BLaER1 (cell line): Measurements from ENCODE around the gene SH3BP5.
A peak's percentile ranks its signal among the peaks of the same experiment; 100 is the strongest.

ENCODE experiments used
- H3K27ac ChIP-seq: shearing (Covaris generic); formaldehyde crosslinking; 2 replicates; pipeline ENCODE4 v1.8.1; 2022
- H3K27me3 ChIP-seq: shearing (Covaris generic); formaldehyde crosslinking; 2 replicates; pipeline ENCODE4 v1.8.1; 2022
- H3K36me3 ChIP-seq: shearing (Covaris generic); formaldehyde crosslinking; 2 replicates; pipeline ENCODE4 v1.8.1; 2022
- H3K4me1 ChIP-seq: shearing (Covaris generic); formaldehyde crosslinking; 2 replicates; pipeline ENCODE4 v1.8.1; 2022
- H3K4me2 ChIP-seq: shearing (Covaris generic); formaldehyde crosslinking; 2 replicates; pipeline ENCODE4 v1.8.1; 2022
- H3K4me3 ChIP-seq: shearing (Covaris generic); formaldehyde crosslinking; 2 replicates; pipeline ENCODE4 v1.8.1; 2022
- H3K9ac ChIP-seq: shearing (Covaris generic); formaldehyde crosslinking; 2 replicates; pipeline ENCODE4 v1.8.1; 2022
- H3K9me3 ChIP-seq: shearing (Covaris generic); formaldehyde crosslinking; 2 replicates; pipeline ENCODE4 v1.8.1; 2022
- H4K20me1 ChIP-seq: shearing (Covaris generic); formaldehyde crosslinking; 2 replicates; pipeline ENCODE4 v1.8.1; 2022
- Cebpa-rat ChIP-seq: shearing (Covaris generic); IDR thresholded peaks from 2 replicates; pipeline ENCODE4 v1.8.1; 2022

The SH3BP5 gene

DNA sequence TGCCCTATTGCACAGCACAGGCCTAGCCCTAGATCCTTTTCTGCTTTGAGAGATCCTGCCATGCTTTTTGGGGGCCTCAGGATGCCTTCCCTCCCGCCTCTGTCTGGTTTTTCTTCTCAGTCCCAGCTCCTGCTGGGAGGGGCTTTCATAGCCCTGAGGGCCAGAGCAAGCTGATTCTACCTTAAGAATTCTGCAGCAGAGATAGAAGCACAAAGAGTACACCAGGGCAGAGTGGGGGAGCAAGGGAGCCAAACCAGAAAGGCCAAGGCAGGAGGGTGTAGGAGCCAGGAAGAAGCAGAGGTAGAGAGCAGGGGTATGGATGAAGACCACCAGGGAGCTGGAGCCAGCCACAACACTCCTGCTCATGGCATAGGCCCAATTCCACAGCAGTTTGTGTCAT lies 18.1 kb downstream of the SH3BP5 start:
- Histone ChIP-seq H3K36me3 (no peaks in the 10 kb centered on the region), H3K4me1 (peaks cover 46% of the 10 kb centered on the region), H3K4me2 (peak overlapping the region; percentile 79), H3K27ac (peak overlapping the region; percentile 53), H3K9me3 (no peaks in the 10 kb centered on the region), H3K9ac (no peak overlapping the region), H3K4me3 (no peak overlapping the region), H3K27me3 (no peaks in the 10 kb centered on the region), H4K20me1 (no peaks in the 10 kb centered on the region)
- no peak for TF ChIP-seq Cebpa-rat

DNA sequence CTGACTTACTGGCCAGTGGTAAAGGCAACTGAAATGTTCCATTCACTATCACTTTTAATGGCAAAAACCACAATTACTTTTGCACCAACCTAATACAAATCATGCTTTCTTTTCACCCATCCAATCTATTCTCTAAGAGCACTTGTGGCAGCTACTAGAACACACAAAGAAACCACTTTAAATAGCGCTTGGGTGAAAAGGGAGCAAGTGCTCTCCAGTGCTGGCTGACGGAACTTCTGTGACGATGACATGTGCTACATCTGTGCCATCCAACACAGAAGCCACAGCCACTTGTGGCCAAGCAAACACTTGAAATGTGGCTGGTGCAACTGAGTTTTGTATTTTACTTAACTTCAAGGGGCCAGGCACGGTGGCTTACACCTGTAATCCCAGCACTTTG lies 18.9 kb downstream of the SH3BP5 start:
- Histone ChIP-seq H3K36me3 (no peaks in the 10 kb centered on the region), H3K4me3 (no peak overlapping the region), H3K27ac (no peak overlapping the region), H3K9ac (no peak overlapping the region), H3K4me1 (peaks cover 47% of the 10 kb centered on the region), H3K4me2 (peak overlapping the region; percentile 79), H3K9me3 (no peaks in the 10 kb centered on the region), H4K20me1 (no peaks in the 10 kb centered on the region), H3K27me3 (no peaks in the 10 kb centered on the region)
- TF ChIP-seq Cebpa-rat, result no peak

DNA sequence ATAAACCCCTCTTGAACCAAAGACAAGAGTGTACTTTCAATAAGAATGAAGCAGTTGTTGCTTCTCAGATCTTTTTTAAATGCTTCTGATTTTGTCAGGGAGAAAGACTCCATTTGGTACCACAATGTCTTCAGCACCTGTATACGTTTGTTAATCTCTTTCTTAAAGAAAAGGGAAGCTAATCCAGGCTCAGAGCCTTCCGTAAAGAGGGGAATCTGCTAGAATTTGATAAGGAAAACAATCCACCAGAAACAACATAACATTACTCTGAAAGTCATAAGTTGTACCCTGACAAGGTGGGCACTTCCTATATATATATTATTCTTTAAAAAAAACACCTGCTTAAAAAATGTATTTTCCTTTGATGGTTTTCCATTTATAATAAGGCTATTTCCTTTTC lies 19.8 kb downstream of the SH3BP5 start:
- H4K20me1 ChIP-seq, result no peaks in the 10 kb centered on the region
- no peak overlapping the region for H3K27ac ChIP-seq
- H3K27me3 ChIP-seq, result no peaks in the 10 kb centered on the region
- no peaks in the 10 kb centered on the region for H3K36me3 ChIP-seq
- H3K9me3 ChIP-seq, result no peaks in the 10 kb centered on the region
- H3K4me2 ChIP-seq, result no peak overlapping the region
- no peak overlapping the region for H3K4me3 ChIP-seq
- H3K4me1 ChIP-seq, result peaks cover 47% of the 10 kb centered on the region
- no peak for TF ChIP-seq Cebpa-rat
- no peak overlapping the region for H3K9ac ChIP-seq

DNA sequence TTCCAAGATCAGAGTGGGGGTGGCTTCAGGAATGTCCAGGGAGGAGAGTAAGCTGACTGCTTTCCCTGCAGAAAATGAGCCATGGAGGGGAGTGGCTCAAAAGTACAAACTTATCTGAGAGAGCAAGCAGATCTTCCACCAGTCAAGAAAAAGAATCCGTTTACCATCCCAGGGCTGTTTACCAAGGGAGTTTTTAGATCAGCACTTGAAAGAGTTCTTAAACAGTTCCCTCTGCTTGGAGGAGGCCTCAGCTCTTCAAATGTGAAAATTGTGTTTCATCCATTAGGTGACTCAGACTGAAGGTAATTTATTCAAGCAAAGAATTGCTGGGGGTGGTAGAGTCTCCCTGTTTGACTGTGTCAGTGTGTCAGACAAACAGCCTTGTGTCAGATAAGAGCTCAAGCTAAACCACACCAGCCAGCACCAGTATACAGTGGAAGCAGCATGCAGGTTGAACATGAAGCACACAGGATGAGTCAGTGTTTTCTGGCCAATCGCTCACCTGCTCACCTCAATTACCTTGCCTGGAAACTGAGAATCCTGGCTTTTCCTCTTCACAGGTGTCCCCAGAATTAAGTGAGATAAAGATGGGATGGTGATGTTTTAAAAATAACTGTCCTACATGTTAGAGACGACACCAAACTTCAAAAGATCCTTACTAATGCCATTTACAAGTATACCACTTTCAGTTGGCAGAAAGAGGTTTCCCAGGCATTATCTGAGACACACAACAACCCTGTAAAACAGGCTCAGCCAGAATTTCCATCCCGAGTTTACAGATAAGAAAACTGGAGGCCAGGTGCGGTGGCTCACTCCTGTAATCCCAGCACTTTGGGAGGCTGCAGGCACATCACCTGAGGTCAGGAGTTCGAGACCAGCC lies 21.7 kb downstream of the SH3BP5 start:
- no peaks in the 10 kb centered on the region for H3K27me3 ChIP-seq
- H3K36me3 ChIP-seq, result no peaks in the 10 kb centered on the region
- H3K9me3 ChIP-seq, result no peaks in the 10 kb centered on the region
- H3K4me3 ChIP-seq, result no peak overlapping the region
- H3K4me2 ChIP-seq, result no peak overlapping the region
- no peak for TF ChIP-seq Cebpa-rat
- H3K9ac ChIP-seq, result no peak overlapping the region
- H4K20me1 ChIP-seq, result no peaks in the 10 kb centered on the region
- H3K4me1 ChIP-seq, result peaks cover 46% of the 10 kb centered on the region
- no peak overlapping the region for H3K27ac ChIP-seq

DNA sequence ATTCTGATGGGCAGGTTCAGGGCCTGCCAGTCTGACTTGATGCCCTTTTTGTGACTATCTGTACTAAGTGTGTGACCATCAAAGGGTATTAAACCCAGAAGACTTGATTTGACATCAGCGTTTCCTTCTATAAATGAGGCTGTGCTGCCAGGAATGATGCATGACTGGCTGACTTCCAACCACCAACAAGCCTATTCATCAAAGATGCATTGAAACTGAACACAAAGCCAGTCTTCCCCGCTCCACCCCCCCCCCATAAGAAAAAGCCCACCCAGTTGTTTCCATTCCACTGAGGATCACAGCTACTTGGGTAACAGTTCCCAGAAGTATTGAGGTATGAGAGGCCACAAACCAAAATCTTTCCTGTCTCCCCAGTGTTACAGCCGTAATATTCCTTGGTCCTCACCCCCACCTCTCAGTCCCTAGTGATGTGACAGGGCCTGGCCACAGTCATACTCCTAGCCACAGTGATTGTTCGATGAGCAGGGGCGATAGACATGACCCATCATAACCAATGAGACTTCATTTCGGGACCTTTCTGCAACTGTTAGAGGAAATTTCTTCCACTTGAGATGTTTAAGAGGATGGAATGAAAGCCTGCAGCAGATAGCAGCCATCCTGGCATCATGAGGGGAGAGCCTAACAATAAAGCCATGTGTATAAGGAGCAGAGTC lies 22.6 kb downstream of the SH3BP5 start:
- H3K27ac ChIP-seq, result no peak overlapping the region
- peak overlapping the region; percentile 20 for H3K4me2 ChIP-seq
- no peaks in the 10 kb centered on the region for H4K20me1 ChIP-seq
- TF ChIP-seq Cebpa-rat, result no peak
- no peaks in the 10 kb centered on the region for H3K36me3 ChIP-seq
- peaks cover 37% of the 10 kb centered on the region for H3K4me1 ChIP-seq
- H3K9me3 ChIP-seq, result no peaks in the 10 kb centered on the region
- H3K4me3 ChIP-seq, result no peak overlapping the region
- H3K9ac ChIP-seq, result no peak overlapping the region
- no peaks in the 10 kb centered on the region for H3K27me3 ChIP-seq

DNA sequence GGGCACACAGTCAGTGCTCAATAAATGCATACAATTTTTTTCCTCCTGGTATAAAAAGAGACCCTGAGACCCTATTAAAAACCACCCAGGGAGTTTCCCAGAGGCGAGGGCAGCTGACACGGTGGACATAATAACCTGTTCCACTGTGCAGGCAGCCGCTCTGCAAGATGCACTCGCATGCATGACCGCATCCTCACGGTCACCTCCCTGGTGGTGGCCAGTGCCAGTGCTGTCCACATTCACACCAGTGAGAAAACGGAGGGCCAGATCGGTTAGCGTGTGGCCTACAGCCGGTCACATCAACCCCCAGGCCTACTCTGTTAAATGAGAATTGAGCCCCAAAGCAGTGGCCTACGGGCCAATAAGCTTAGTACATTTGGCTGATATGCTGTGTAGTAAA lies 24.8 kb downstream of the SH3BP5 start:
- no peak overlapping the region for H3K4me3 ChIP-seq
- H3K4me1 ChIP-seq, result peaks cover 15% of the 10 kb centered on the region
- no peak overlapping the region for H3K9ac ChIP-seq
- H3K27ac ChIP-seq, result no peak overlapping the region
- H3K36me3 ChIP-seq, result no peaks in the 10 kb centered on the region
- no peak for TF ChIP-seq Cebpa-rat
- H3K27me3 ChIP-seq, result no peaks in the 10 kb centered on the region
- no peaks in the 10 kb centered on the region for H4K20me1 ChIP-seq
- no peaks in the 10 kb centered on the region for H3K9me3 ChIP-seq
- no peak overlapping the region for H3K4me2 ChIP-seq

DNA sequence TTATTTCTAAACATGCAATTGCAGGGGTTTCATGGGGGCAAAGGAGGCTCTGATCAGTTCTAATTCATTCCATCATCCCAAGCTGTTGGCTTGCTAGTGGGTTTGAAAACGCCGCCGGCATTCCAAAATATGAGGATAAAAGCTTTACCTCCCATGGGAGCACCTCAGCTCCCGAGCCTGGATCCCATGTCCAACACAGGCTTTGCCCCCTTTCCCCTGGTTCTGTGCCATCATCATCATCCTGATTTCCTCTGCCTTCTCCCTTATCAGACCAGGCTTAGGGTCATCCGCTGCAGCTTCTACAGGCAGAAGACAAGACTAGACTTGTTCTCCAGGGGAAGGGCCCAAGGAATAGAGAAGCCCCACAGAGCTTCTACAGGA lies 25.4 kb downstream of the SH3BP5 start:
- H3K4me3 ChIP-seq, result no peak overlapping the region
- peaks cover 15% of the 10 kb centered on the region for H3K4me1 ChIP-seq
- H4K20me1 ChIP-seq, result no peaks in the 10 kb centered on the region
- H3K27me3 ChIP-seq, result no peaks in the 10 kb centered on the region
- no peaks in the 10 kb centered on the region for H3K36me3 ChIP-seq
- no peak overlapping the region for H3K4me2 ChIP-seq
- TF ChIP-seq Cebpa-rat, result no peak
- no peaks in the 10 kb centered on the region for H3K9me3 ChIP-seq
- no peak overlapping the region for H3K9ac ChIP-seq
- no peak overlapping the region for H3K27ac ChIP-seq

DNA sequence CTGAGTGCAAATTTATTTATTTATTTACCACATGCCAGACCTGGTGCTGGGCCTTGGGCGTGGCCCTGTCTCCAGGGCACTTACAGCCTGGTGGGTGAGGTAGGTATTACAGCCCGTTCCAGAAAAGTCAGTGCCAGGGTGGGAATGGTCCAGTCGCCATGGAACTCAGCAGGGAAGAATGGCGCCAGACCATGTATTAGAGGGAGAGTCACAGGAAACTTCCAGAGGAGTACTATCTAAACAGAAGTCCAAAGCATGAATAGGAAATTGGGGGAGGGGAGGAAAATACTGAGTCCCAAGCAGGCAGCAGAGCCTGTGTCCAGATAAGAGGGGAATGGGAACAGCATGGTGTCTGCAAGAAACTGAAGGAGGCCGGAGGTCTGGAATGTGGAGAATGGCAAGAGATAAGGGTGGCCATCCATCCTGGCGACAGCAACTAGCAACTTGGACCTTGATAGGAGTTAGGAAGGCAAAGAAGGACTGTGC lies 27.0 kb downstream of the SH3BP5 start:
- Histone ChIP-seq H3K27ac (no peak overlapping the region), H3K9ac (no peak overlapping the region), H3K27me3 (no peaks in the 10 kb centered on the region), H3K36me3 (no peaks in the 10 kb centered on the region), H3K4me2 (no peak overlapping the region), H4K20me1 (no peaks in the 10 kb centered on the region), H3K4me1 (peaks cover 18% of the 10 kb centered on the region), H3K4me3 (no peak overlapping the region), H3K9me3 (no peaks in the 10 kb centered on the region)
- no peak for TF ChIP-seq Cebpa-rat

DNA sequence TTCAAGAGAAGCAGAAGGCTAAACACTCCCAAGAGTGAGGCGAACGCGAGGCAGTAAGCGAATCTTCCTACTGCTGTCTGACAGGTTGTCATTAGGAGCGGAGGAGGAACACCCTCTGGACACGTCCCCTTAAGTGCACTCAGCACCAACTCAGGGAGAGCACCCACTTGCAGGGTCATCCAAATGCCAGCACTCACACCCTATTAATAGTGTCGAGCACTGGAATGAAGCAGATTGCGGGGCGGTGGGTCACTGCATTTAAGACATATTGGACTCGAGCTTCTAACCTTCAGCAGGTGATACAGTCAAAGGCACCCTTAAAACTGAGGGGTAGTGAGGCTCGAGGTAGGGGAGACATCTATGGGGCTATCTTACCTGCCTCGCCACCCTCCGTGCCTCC lies 28.7 kb downstream of the SH3BP5 start:
- H3K36me3 ChIP-seq, result no peaks in the 10 kb centered on the region
- H3K4me3 ChIP-seq, result no peak overlapping the region
- no peak overlapping the region for H3K4me2 ChIP-seq
- no peaks in the 10 kb centered on the region for H3K27me3 ChIP-seq
- TF ChIP-seq Cebpa-rat, result no peak
- no peaks in the 10 kb centered on the region for H4K20me1 ChIP-seq
- H3K9me3 ChIP-seq, result no peaks in the 10 kb centered on the region
- no peak overlapping the region for H3K9ac ChIP-seq
- H3K4me1 ChIP-seq, result peaks cover 21% of the 10 kb centered on the region
- no peak overlapping the region for H3K27ac ChIP-seq

DNA sequence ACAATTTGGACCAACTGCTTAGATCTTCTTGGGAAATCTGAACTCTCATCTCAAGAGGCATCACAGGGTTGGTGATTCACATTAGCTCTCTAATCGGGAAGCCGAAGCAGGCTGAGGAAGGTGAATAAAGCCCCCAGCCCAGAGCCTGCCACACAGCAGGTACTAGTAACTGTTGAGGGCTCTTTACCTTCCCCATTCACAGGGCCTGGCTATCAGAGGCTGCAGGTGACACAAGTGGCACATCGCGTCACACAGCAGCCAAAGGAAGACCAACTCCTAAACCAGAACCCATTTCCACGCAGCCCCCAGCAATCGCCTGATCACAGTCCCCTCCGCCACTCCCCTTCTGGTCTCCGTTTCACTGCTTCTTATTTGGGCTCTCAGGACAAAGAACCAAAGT lies 29.2 kb downstream of the SH3BP5 start:
- no peaks in the 10 kb centered on the region for H3K36me3 ChIP-seq
- no peak overlapping the region for H3K27ac ChIP-seq
- no peak overlapping the region for H3K9ac ChIP-seq
- H3K9me3 ChIP-seq, result no peaks in the 10 kb centered on the region
- no peaks in the 10 kb centered on the region for H3K27me3 ChIP-seq
- no peak overlapping the region for H3K4me3 ChIP-seq
- H3K4me2 ChIP-seq, result no peak overlapping the region
- peaks cover 21% of the 10 kb centered on the region for H3K4me1 ChIP-seq
- no peak for TF ChIP-seq Cebpa-rat
- no peaks in the 10 kb centered on the region for H4K20me1 ChIP-seq
